ENCODE results near the gene NCL. TPM values are rescaled to one million over a fixed set of nuclear protein-coding genes. Genes with fewer than 3 reads are reported as not detected.
"Not testable (repeated sequence)": the region's sequence is repeated elsewhere in the genome, so short reads cannot be mapped to it uniquely, and the experiment has no call there.

Gene NCL
- total RNA-seq, 1 donor from 2014 or later: 814 TPM

DNA sequence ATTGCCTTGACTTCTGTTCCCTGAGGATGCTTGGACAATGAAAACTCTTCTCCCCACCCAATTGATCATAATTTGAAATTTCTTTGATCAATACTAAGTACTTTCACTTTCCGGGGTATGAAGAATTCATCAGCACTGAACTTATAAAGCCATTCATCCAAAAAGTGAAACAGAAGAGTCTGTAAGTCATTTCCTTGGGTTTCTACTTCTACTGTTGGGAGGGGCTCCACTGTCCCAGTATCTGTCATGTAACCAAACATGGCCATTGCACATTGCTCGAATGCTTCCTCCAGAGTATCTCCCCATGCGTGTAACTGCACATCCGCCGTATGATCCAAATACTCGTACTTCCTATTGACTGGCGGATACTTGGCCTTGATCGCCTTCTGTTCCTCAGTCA, 30.3 kb downstream of the NCL start:
- intact Hi-C loops (cut with micrococcal nuclease): no loop called here

- intact Hi-C loops (cut with micrococcal nuclease): no loop called here
These were observed 32.7 kb downstream of the NCL start for GRCh38 chr2:231431606-231432005.

- intact Hi-C loops (cut with micrococcal nuclease): not testable (repeated sequence)
These were observed 33.8 kb downstream of the NCL start for GRCh38 chr2:231430437-231430836.

DNA sequence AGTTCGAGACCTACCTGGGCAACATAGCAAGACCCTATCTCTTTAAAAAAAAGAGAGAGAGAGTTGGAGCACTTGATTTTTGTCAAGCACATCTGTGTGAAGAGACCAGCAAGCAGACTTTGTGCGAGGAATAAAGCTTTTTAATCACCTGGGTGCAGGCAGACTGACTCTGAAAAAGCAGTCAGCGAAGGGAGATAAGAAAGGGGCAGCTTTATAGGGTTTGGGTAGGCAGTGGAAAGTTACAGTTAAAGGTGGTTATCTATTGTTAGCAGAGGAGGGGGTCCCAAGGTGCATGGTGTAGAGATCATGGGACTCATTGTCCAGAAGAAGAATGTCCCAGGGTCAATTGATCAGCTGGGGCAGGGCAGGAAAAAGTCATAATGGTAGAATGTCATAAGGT, 34.4 kb downstream of the NCL start:
- intact Hi-C loops (cut with micrococcal nuclease): no loop called here

DNA sequence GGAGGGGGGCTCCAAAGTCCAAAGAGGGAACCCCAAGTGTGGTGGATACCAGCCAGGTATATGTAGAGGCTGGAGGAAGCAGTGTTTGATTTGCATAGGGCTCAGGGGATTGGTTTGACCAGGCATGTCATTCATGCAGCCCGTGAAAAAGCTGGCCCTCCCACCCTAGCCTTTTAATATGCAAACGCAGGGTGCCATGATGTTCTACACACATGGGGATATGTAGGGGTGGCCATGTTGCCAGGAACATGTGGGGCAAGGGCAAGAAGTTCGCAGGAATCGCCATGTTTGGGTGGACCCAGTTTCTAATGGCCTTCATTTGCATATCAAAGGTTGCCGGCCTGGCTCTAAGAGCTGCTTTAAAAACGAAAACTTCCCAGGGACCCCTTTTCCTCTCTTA, 35.1 kb downstream of the NCL start:
- intact Hi-C loops (cut with micrococcal nuclease): no loop called here

- intact Hi-C loops (cut with micrococcal nuclease): no loop called here
These were observed 37.2 kb downstream of the NCL start for GRCh38 chr2:231427116-231427515.

- intact Hi-C loops (cut with micrococcal nuclease): no loop called here
These were observed 38.2 kb downstream of the NCL start for GRCh38 chr2:231425811-231426703.

DNA sequence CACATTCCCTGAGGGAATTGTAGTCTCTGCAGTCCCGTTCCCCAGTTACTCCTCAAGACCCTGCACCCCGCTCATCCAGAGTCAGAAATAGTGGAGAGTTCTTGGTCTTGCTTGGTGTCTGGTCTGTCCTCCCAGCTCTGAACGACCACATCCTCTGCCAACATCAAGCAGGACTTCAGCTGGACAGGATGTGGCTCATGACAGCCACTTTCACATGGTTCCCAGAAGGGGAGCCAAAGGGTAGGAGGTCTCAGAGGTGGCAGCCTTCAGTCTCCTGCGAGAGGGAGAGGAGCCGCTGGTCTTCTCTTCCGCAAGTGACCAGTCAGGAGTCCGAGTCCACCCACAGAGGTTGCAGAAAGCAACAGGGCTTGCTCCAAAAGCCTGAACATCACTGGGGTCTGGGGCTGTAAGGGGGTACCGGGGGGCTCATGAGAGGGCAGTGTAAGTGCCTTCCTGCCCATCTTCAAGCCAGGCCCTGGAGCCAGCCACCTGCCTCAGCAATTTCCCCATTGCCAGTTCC, 38.9 kb downstream of the NCL start:
- intact Hi-C loops (cut with micrococcal nuclease): no loop called here

DNA sequence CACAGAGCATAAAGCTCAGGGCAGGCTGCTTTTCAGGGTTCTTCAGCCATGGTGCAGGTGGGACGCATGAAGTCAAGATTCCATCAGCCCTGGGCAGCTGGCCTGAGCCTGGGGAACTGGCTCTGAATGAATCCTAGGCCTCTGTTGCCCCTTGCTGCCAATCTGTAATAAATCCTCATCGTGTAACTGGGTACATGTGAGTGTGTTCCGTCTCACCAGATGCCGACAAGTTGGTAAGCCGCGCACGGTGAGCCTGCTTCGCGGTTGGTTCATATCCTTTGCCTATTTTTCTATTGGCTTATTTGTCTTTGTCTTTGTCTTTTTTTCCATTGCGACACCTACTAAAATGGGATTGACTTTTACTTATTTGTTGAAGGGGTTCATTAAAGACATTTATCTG, 41.1 kb downstream of the NCL start:
- intact Hi-C loops (cut with micrococcal nuclease): no loop called here

- intact Hi-C loops (cut with micrococcal nuclease): no loop called here
These were observed 42.2 kb downstream of the NCL start for GRCh38 chr2:231422056-231422455.

DNA sequence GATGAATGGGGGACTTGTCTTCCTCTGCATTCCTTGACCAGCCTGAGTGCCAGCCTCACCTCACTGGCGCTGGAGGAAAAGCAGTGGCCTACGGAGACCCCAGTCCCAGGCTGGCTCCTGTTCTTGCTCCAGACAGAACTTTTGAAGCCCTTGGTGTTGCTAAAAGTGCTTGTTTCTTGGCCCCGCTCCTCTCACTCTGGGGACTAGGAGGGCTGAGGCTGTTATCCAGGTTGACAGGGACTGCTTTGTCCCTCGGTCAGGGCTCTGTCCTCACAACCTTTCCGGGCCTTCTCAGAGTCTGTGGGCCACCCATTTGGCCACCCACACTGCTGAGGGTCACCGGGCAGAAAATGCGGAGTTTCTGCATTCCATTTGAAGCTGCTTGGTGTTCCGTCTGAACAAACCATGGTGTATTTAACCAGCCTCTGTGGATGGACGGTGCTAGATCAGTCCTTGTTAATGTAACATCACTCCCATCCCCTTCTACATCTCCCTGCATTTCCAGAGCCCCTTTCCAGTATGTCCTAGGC, 43.2 kb downstream of the NCL start:
- intact Hi-C loops (cut with micrococcal nuclease): no loop called here

DNA sequence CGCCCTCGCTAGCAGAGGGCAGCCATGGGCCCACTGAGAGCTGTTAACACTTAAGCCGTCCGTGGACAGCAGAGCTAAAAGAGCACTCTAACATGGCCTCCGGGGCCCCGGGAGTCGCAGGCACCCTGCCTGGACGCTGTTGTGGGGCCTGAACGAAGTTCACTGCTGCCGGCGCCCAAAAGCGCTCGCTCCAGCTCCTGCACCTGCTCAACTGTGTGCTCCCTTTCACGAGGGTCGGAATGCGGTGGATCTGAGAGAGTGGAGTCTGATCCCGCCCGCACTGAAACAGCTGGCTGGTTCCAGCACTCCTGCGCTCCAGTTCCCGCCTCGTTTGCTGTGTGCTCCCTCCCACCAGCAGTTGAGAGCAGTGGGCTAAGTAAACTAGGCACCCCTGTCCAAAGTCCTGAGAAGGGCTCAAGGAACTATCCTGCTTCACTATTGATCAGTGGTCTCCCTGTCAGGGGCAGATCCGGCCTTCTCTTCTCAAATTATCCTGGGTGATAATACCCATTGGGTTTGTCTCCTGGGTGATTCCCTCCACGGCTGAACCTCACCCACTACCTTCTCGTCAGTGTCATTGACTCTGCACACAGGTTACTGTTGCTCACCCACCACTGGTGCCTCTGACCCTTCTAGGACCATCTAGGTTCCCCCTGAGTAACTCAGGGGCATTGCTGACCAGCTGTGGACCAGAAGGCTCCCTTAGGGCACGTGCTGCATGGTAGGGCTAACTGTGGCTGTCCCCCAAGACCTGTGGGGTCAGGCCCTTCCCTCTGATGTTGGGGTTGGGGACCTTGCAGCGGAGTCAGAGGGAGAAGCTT, 45.3 kb downstream of the NCL start:
- intact Hi-C loops (cut with micrococcal nuclease): no loop called here

DNA sequence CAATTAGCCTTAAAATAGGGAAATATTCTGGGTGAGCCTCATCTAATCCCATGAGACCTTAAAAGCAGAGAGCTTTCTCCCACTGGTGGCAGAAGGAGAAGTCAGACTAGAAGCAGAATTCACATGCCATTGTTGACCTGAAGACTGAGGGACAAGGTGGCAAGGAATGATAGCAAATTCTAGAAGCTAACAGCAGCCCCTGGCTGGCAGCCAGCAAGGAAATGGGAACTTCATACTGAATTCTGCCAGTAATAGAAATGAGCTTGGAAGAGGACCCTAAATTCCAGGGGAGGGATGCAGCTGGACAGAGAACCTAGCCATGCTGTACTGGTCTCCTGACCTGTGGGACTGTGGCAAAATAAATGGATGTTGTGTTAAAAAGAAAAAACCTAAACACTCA, 49.3 kb downstream of the NCL start:
- intact Hi-C loops (cut with micrococcal nuclease): no loop called here

- intact Hi-C loops (cut with micrococcal nuclease): loop anchor here (5.0 kb wide), 1 partner anchor 187 kb away; no protein-coding TSS in a partner anchor
These were observed 50.3 kb downstream of the NCL start for GRCh38 chr2:231413921-231414476.

DNA sequence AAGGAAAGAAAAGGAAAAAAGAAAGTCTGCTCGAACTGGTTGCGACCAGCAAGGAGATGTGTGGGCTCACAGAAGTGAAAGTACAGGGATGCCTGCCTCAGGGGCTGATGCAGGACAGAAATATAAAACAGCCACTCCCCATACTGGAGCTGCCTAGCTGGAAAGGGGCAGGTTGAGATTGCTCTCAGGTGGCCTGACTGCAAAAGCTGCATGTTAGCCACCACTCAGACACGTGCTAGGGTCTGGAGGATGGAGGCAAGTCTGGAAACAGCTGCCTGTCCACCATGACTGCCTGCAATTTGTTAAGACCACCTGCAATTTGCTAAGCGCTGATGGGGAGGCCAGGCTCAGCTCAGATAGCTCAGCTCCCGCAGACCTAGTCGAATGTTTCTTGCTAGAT, 50.8 kb downstream of the NCL start:
- intact Hi-C loops (cut with micrococcal nuclease): loop anchor here (5.0 kb wide), 1 partner anchor 186 kb away; no protein-coding TSS in a partner anchor

DNA sequence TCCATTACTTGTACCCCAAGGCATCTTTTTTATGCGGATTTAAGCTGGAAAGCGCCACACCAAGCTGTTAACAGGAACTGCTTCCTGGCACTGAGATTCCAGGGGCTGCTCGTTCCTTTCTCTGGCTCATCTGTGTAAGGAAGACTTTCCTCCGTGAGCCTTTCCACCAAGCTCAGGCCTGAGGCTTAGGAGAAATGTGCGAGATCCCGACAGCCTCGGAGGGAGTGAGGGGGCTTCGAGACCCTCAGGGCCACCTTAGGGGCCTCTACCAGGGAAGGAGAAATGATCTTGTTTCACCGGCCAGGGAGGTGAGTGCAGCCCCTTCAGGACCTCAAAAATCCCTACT, 51.7 kb downstream of the NCL start:
- intact Hi-C loops (cut with micrococcal nuclease): loop anchor here (5.0 kb wide), 1 partner anchor 185 kb away; no protein-coding TSS in a partner anchor

GRCh38 chr2:231411831-231412617, 52.3 kb downstream of the NCL start:
- intact Hi-C loops (cut with micrococcal nuclease): loop anchor here (5.0 kb wide), 1 partner anchor 185 kb away; no protein-coding TSS in a partner anchor

DNA sequence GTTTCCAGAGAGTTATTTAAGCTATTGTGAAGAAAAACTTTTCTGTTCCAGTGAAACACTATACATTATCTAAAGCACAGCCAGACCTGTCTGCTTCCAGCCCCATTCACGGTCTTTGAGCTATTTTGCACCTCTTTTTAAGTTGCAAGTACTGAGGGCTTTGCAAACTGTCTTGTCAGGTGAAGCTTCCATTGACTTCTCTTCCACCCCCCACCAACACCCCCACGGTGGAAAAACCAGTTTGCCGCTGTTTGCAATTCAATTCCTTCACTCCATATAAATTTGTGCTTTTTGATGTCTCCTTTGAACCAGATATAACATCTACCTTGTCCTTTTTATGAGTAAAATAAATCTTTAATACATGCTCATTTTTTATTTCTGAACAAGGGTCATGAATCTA, 53.0 kb downstream of the NCL start:
- intact Hi-C loops (cut with micrococcal nuclease): loop anchor here (5.0 kb wide), 1 partner anchor 184 kb away; no protein-coding TSS in a partner anchor

GRCh38 chr2:231410293-231411004, 53.8 kb downstream of the NCL start:
- intact Hi-C loops (cut with micrococcal nuclease): loop anchor here (5.0 kb wide), 1 partner anchor 183 kb away; no protein-coding TSS in a partner anchor

GRCh38 chr2:231409776-231410175, 54.5 kb downstream of the NCL start:
- intact Hi-C loops (cut with micrococcal nuclease): loop anchor here (5.0 to 10.0 kb wide), 2 partner anchors 115 to 182 kb away; no protein-coding TSS in a partner anchor
